HuH-7.5 (cell line): Measurements from ENCODE around the gene TRMT61A.

ENCODE experiments used
- DNase-seq: peaks from one replicate; pipeline ENCODE4 v3.0.0; 2011; ENCODE audit warnings: low spot score

TRMT61A gene

GRCh38 chr14:103563226-103563620, 34.2 kb downstream of the TRMT61A start:
- DNase-seq: no peak

- DNase-seq: no peak
These were observed 35.0 kb downstream of the TRMT61A start for GRCh38 chr14:103563844-103564505.

GRCh38 chr14:103568952-103569351, 40.0 kb downstream of the TRMT61A start:
- no peak for DNase-seq

GRCh38 chr14:103569408-103569807, 40.4 kb downstream of the TRMT61A start:
- no peak for DNase-seq

- no peak for DNase-seq
These were observed 45.1 kb downstream of the TRMT61A start for GRCh38 chr14:103574104-103574503.

- no peak for DNase-seq
These were observed 45.8 kb downstream of the TRMT61A start for GRCh38 chr14:103574707-103575285.

- DNase-seq: no peak
These were observed 47.5 kb downstream of the TRMT61A start for GRCh38 chr14:103576371-103577024.

- DNase-seq: no peak
These were observed 49.5 kb downstream of the TRMT61A start for GRCh38 chr14:103578401-103579075.

- no peak for DNase-seq
These were observed 52.2 kb downstream of the TRMT61A start for GRCh38 chr14:103581206-103581605.

GRCh38 chr14:103581954-103582703, 53.1 kb downstream of the TRMT61A start:
- no peak for DNase-seq

- no peak for DNase-seq
These were observed 55.4 kb downstream of the TRMT61A start for GRCh38 chr14:103584326-103584915.
